Liver (tissue), 9 donors: ENCODE measurements around the gene PYGO2. TPM values are rescaled to one million over a fixed set of nuclear protein-coding genes. Genes with fewer than 3 reads are reported as not detected.

ENCODE experiments used
- DNase-seq: peaks from one replicate; pipeline ENCODE4 v3.0.0-alpha.2; 2017; ENCODE audit warnings: low spot score
- H3K27ac ChIP-seq, 2 donors: one replicate each; pipeline ENCODE4 v1.7.0; 2013; ENCODE audit warnings: inconsistent platforms in 2 of 2, low read length in 2 of 2, control low read depth in 1 of 2, low read depth in 1 of 2, mild to moderate bottlenecking in 1 of 2
- H3K27me3 ChIP-seq, 4 donors: one replicate each; pipeline versions ENCODE4 v1.6.1 to v1.7.0; 2013; ENCODE audit warnings: low read length in 3 of 4, inconsistent platforms in 1 of 4, mild to moderate bottlenecking in 1 of 4, moderate library complexity in 1 of 4; ENCODE audit not compliant: control insufficient read depth in 4 of 4, insufficient read depth in 4 of 4
- H3K36me3 ChIP-seq, 4 donors: one replicate each; pipeline versions ENCODE4 v1.6.1 to v1.7.0; 2013; ENCODE audit warnings: low read length in 3 of 4, mild to moderate bottlenecking in 3 of 4, low read depth in 1 of 4, moderate library complexity in 1 of 4; ENCODE audit not compliant: control insufficient read depth in 4 of 4, insufficient read depth in 3 of 4
- H3K4me1 ChIP-seq, 4 donors: one replicate each; pipeline versions ENCODE4 v1.6.1 to v1.7.0; 2013; ENCODE audit warnings: low read length in 3 of 4, mild to moderate bottlenecking in 3 of 4, moderate library complexity in 1 of 4; ENCODE audit not compliant: control insufficient read depth in 4 of 4, insufficient read depth in 4 of 4
- H3K4me3 ChIP-seq, 3 donors: one replicate each; pipeline versions ENCODE4 v1.6.1 to v1.7.0; 2013; ENCODE audit warnings: low read length in 3 of 3, control low read depth in 1 of 3, low read depth in 1 of 3, mild to moderate bottlenecking in 1 of 3
- H3K9ac ChIP-seq, 2 donors: one replicate each; pipeline ENCODE4 v1.7.0; 2013; ENCODE audit warnings: low read length in 2 of 2, mild to moderate bottlenecking in 2 of 2, moderate library complexity in 2 of 2, control low read depth in 1 of 2, low read depth in 1 of 2
- H3K9me3 ChIP-seq, 4 donors: one replicate each; pipeline versions ENCODE4 v1.6.1 to v1.7.0; 2013; ENCODE audit warnings: low read length in 3 of 4; ENCODE audit not compliant: control insufficient read depth in 4 of 4
- EGR1 ChIP-seq, 2 donors: IDR thresholded peaks; 2 replicates each; pipeline ENCODE4 v1.6.1; 2016 to 2018; ENCODE audit warnings: antibody characterized with exemption in 2 of 2, low read depth in 2 of 2
- FOXA2 ChIP-seq: IDR thresholded peaks from 2 replicates; pipeline ENCODE4 v1.6.1; 2016; ENCODE audit warnings: antibody characterized with exemption
- GABPA ChIP-seq, 2 donors: IDR thresholded peaks in 1 of 2; conservative IDR thresholded peaks in 1 of 2; 2 replicates each; pipeline ENCODE4 v1.6.1; 2016; ENCODE audit warnings: antibody characterized with exemption in 2 of 2, mild to moderate bottlenecking in 1 of 2, moderate library complexity in 1 of 2
- HNF4A ChIP-seq, 2 donors: conservative IDR thresholded peaks; 2 replicates each; pipeline ENCODE4 v1.6.1; 2016; ENCODE audit warnings: antibody characterized with exemption in 2 of 2, mild to moderate bottlenecking in 2 of 2
- NR2F2 ChIP-seq: IDR thresholded peaks from 2 replicates; pipeline ENCODE4 v1.6.1; 2016; ENCODE audit warnings: antibody characterized with exemption
- RXRA ChIP-seq, 2 donors: IDR thresholded peaks; 2 replicates each; pipeline ENCODE4 v1.6.1; 2017 to 2018; ENCODE audit warnings: antibody characterized with exemption in 2 of 2, mild to moderate bottlenecking in 1 of 2
- WGBS: extraction: QIAGEN DNeasy Blood & Tissue Kit; methylation state at CpG from one replicate; pipeline ENCODE4 v1.1.7; 2013; 5-methylcytosine and 5-hydroxymethylcytosine counted together
- polyA plus RNA-seq, 2 donors: library from polyadenylated mRNA; stranded (reverse) in 1 of 2; unstranded in 1 of 2; fragments of 200-250 nt in 1 of 2; fragments of >200 nt in 1 of 2; fragmentation: Nextera tagmentation in 1 of 2; extraction: Ambion mirVana in 1 of 2; gene quantifications; one replicate each; pipeline versions ENCODE4 v1.2.1 to v1.2.3, GENCODE V29; 2013 to 2015
- total RNA-seq, 2 donors: library from RNA; depleted of rRNA; stranded (reverse); fragments of >200 nt; gene quantifications; one replicate each; pipeline ENCODE4 v1.2.3, GENCODE V29; 2014
- TF ChIP-seq, protein P1 (sequence below): IDR thresholded peaks from 2 replicates; pipeline ENCODE4 v1.6.1; 2016; ENCODE audit warnings: antibody characterized with exemption, mild to moderate bottlenecking
- TF ChIP-seq, protein P2 (sequence below): fragments of 150-350 bp; IDR thresholded peaks from 2 replicates; pipeline ENCODE4 v1.5.1; 2017; ENCODE audit warnings: improper control_type of control experiment, low read depth, low read length; ENCODE audit not compliant: missing input control
- TF ChIP-seq, protein P3 (sequence below): IDR thresholded peaks from 2 replicates; pipeline ENCODE4 v1.6.1; 2016; ENCODE audit warnings: antibody characterized with exemption
- TF ChIP-seq, protein P4 (sequence below): IDR thresholded peaks from 2 replicates; pipeline ENCODE4 v1.6.1; 2016; ENCODE audit warnings: antibody characterized with exemption
- donor health status: healthy.
- donor health status: healthy.
- donor health status: healthy.
- donor health status: healthy.
- donor health status: healthy.

PYGO2 gene
- total and polyA plus RNA-seq, 4 donors = 5.0 to 8.2 (median 7.0) TPM

DNA sequence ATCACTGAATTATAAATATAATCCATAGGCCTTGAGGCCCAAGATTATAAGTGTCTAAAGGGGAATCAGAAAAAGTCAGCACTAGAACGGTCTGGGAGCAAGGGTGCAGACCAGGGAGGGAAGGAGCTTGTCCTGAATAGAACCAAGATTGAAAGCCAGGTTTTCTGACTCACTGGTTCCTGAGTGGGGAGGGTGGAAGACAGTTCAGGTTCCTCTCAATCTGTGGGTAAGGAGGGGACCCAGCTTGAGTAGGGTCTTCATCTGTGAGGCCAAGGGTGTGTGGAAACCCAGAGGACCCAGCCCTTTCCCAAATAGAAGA is 32.6 kb upstream of the PYGO2 start (continued):
- TF ChIP-seq, protein P1, sequence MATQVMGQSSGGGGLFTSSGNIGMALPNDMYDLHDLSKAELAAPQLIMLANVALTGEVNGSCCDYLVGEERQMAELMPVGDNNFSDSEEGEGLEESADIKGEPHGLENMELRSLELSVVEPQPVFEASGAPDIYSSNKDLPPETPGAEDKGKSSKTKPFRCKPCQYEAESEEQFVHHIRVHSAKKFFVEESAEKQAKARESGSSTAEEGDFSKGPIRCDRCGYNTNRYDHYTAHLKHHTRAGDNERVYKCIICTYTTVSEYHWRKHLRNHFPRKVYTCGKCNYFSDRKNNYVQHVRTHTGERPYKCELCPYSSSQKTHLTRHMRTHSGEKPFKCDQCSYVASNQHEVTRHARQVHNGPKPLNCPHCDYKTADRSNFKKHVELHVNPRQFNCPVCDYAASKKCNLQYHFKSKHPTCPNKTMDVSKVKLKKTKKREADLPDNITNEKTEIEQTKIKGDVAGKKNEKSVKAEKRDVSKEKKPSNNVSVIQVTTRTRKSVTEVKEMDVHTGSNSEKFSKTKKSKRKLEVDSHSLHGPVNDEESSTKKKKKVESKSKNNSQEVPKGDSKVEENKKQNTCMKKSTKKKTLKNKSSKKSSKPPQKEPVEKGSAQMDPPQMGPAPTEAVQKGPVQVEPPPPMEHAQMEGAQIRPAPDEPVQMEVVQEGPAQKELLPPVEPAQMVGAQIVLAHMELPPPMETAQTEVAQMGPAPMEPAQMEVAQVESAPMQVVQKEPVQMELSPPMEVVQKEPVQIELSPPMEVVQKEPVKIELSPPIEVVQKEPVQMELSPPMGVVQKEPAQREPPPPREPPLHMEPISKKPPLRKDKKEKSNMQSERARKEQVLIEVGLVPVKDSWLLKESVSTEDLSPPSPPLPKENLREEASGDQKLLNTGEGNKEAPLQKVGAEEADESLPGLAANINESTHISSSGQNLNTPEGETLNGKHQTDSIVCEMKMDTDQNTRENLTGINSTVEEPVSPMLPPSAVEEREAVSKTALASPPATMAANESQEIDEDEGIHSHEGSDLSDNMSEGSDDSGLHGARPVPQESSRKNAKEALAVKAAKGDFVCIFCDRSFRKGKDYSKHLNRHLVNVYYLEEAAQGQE = no peak
- no peak for TF ChIP-seq GABPA (IDR thresholded peaks at IDR 0.05 in 1 of 2, conservative IDR thresholded peaks at IDR 0.05 in 1 of 2)

DNA sequence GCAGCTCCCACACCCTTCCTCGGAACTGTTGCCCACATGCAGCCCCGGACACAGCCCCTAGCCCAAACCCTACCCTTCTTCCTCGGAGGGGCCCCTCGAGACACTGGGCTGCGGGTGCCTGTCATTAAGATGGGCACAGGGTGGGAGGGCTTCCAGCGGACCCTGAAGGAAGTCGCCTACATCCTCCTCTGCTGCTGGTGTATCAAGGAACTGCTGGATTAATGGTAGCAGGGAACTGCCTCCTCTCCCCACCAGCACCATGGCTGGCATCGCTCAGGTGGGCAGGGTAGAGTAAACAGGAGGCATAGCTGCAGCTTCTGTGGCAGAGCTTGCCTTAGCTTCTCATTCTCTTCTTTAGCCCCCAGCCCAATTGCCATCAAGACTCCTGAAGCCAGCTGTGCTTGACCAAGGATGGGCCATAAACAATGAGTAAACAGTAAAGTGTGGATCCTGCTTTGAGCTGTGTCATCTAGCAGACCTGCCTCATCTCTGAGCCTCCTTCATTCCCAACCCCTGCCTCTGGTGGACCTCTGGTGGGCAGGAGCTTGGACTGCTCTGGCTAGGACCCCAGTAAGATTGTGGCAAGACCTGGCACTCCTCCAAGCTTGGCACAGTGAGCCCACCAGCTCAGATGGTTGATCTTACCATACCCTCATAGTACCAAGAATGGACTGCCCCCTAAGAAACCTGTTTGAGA is 32.1 kb upstream of the PYGO2 start, which contains the start of gene LENEP:
TSS of gene LENEP (plus strand) at position 15 of the 697 bp plus-strand sequence. CDS start at position 37, 22 bp downstream.
- H3K36me3 ChIP-seq = peaks cover 0 to 7% (median 2%) of the 10 kb centered on the region in 4 donors
- DNase-seq = no peak
- WGBS = 87% methylated on average over 8 of the region's 8 CpGs
- no peak within 1 kb of the TSS for H3K9ac ChIP-seq
- H3K27ac ChIP-seq = no peak within 1 kb of the TSS
- TF ChIP-seq, protein P2, sequence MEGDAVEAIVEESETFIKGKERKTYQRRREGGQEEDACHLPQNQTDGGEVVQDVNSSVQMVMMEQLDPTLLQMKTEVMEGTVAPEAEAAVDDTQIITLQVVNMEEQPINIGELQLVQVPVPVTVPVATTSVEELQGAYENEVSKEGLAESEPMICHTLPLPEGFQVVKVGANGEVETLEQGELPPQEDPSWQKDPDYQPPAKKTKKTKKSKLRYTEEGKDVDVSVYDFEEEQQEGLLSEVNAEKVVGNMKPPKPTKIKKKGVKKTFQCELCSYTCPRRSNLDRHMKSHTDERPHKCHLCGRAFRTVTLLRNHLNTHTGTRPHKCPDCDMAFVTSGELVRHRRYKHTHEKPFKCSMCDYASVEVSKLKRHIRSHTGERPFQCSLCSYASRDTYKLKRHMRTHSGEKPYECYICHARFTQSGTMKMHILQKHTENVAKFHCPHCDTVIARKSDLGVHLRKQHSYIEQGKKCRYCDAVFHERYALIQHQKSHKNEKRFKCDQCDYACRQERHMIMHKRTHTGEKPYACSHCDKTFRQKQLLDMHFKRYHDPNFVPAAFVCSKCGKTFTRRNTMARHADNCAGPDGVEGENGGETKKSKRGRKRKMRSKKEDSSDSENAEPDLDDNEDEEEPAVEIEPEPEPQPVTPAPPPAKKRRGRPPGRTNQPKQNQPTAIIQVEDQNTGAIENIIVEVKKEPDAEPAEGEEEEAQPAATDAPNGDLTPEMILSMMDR = no peak
- TF ChIP-seq, protein P3, sequence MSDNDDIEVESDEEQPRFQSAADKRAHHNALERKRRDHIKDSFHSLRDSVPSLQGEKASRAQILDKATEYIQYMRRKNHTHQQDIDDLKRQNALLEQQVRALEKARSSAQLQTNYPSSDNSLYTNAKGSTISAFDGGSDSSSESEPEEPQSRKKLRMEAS = no peak
- TF ChIP-seq, protein P1 = no peak
- TF ChIP-seq RXRA (IDR thresholded peaks at IDR 0.05) (no peak), FOXA2 (no peak), EGR1 (IDR thresholded peaks at IDR 0.05; ENCODE audit: low read depth in 2 of 2) (no peak), NR2F2 (no peak), GABPA (IDR thresholded peaks at IDR 0.05 in 1 of 2, conservative IDR thresholded peaks at IDR 0.05 in 1 of 2) (no peak), HNF4A (conservative IDR thresholded peaks at IDR 0.05) (no peak)
- TF ChIP-seq, protein P4, sequence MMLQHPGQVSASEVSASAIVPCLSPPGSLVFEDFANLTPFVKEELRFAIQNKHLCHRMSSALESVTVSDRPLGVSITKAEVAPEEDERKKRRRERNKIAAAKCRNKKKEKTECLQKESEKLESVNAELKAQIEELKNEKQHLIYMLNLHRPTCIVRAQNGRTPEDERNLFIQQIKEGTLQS = no peak
- no peaks in the 10 kb centered on the region for H3K9me3 ChIP-seq
- H3K4me1 ChIP-seq = peaks cover under 1 to 15% (median 6%) of the 10 kb centered on the region in 4 donors
- H3K4me3 ChIP-seq = no peak within 1 kb of the TSS
- H3K27me3 ChIP-seq = no peaks in the 10 kb centered on the region
